Testis (tissue), 2 donors: ENCODE results near the gene PLCB2.

Experiments used
- CTCF ChIP-seq, 3 experiments: fragments of 450-650 bp in 2 of 3; fragments of 200-600 bp in 1 of 3; sonication (generic) in 1 of 3; IDR thresholded peaks; one replicate each; pipeline ENCODE4 v1.5.1; 2016 to 2019; ENCODE audit warnings: antibody characterized with exemption in 3 of 3, mild to moderate bottlenecking in 2 of 3, moderate library complexity in 1 of 3
- POLR2A ChIP-seq: fragments of 450-650 bp; IDR thresholded peaks from one replicate; pipeline ENCODE4 v1.6.1; 2017; ENCODE audit warnings: antibody characterized with exemption, mild to moderate bottlenecking, moderate library complexity

DNA sequence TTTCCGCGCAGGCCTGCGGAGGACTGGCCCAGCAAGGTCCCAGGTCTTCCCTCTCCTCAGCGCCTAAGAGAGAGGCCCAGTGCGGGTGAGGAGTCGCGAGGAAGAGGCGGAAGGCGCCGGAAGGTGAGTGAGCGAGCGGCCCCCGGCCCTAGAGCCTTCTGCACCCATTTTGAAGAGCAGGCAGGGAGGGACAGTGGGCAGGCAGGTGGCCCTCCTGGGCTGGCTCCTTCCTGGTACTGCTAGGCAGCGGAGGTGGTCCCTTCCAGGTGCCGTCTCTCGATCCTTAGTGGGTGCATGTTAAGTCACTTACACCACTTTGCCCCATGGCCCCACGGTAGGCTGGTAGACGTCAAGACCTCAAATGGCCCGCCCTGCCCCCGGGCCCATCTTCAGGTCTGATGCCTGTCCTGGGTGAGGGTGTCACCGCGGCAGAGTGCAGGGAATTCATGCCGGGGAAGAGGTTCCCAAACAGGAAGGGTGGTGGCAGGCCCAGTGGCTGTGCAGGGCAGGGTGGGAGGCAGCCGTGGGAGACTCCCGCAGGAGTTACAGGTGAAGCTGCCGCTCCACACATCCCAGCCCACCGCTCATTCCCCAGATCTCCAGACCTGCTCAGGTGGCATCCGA is 54.5 kb downstream of the PLCB2 start:
- no peak for TF ChIP-seq POLR2A
- TF ChIP-seq CTCF (IDR thresholded peaks at IDR 0.05), result no peak
